G401.6 (cell line): ENCODE measurements around the gene ERICH6B.

Experiments
- FAIRE-seq: peaks from 2 replicates; lab custom pipeline; 2012; peaks lifted over from hg19 to GRCh38; lab: Jason Lieb, UNC

ERICH6B gene

GRCh38 chr13:45542391-45542790 is 73.1 kb downstream of the ERICH6B start:
- FAIRE-seq, result no peak

- no peak for FAIRE-seq
Observed at GRCh38 chr13:45541806-45542205, 73.7 kb downstream of the ERICH6B start.

DNA sequence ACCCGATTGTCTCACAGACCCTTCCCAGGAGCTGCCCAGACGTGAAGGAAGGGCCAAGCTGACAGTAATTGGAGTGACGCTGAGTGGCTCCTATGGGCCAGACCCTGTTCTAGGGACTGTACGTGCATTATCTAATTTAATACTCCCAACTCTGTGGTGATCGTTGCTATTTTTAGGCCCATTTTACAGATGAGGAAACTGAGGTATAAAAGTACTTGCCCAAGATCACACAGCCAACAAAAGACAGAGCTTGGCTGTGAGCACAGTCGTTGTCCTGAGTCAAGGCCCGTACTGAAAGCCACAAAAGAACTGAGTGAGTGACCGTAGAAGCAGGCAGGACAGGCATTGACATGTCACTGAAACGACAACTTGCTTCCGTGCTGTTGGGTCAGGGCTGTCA is 74.7 kb downstream of the ERICH6B start:
- FAIRE-seq, result no peak

DNA sequence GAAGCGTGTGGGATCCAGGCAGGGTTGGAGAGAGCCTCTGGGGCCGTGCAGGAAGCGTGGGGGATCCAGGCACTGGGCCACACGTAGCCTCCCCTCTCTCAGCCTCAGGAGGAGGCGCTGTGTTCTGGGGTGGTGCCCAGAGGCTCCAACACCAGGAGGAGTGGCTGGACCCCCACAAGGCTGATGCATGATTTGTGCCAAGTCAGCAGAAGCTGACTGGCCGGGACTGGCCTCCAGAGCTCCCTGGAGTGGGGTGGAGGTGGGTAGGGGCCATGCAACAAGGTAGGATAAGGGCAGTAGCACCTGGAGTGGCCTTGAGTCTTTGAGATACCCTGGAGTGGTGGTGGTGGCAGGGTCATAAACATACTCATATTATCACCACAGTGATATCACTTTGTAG is 75.3 kb downstream of the ERICH6B start:
- FAIRE-seq, result no peak

- no peak for FAIRE-seq
Observed at GRCh38 chr13:45538382-45538781, 77.2 kb downstream of the ERICH6B start.

DNA sequence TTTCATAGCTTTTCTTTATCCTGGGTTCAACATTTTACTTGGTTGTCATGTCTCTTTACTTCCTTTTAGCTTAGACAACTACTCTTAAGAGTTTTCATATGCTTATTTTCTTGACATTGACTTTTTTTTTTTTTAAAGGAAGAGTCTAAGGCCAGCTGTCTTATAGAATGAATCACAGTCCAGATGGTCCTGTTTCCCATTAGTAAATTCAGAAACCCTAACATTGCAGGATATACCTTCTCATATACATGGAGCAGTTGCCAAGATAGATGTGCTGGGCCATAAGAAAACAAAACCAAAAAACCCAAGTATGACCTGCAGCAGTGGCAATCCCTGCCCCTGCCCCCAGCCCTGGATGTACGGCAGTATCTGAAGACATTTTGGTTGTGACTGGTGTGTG is 78.0 kb downstream of the ERICH6B start:
- no peak for FAIRE-seq

- peak; percentile 13 for FAIRE-seq
Observed at GRCh38 chr13:45536224-45536623, 79.3 kb downstream of the ERICH6B start.

DNA sequence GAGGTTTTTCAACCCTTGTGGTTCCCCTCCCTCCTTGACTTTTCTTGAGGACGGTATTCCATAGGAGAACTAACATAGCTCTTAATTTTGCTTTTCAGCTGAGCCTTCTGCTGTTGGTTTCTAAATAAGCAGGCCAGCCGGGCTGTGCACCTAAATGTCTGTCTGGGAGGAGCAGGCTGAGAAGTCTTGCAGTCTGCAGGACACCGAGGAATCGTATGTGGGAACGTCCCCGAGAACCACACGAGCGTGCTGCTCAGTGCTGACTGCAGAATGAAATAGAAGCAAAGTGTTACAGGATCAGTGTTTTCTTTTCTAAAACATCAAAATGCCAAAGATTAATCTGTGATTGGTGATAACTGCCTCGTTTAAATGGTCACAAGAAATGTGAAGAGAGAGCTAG is 80.9 kb downstream of the ERICH6B start:
- no peak for FAIRE-seq

GRCh38 chr13:45529758-45530157 is 85.8 kb downstream of the ERICH6B start:
- no peak for FAIRE-seq

GRCh38 chr13:45527699-45528462 is 87.7 kb downstream of the ERICH6B start:
- no peak for FAIRE-seq

DNA sequence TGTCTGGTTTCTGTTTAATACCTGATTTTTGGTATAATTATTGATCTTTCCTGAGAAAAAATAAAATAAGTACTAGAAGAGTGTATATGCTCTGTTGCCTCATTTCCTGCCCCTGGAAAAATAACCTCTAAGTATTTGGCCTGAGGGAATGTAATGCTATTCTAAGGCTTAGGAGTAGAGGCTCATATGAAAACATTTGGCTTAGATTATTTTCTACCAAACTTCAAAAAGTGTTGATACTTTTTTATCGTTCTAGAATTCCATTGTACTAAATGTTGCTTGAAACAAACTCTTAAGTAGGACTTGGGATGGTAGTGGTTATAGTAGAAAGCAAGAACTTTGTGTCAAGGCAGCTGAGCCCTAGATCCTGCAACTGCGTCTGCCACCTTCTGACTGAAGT is 93.0 kb downstream of the ERICH6B start:
- FAIRE-seq, result no peak

- FAIRE-seq, result no peak
Observed at GRCh38 chr13:45521297-45521696, 94.2 kb downstream of the ERICH6B start.

GRCh38 chr13:45519493-45519892 is 96.0 kb downstream of the ERICH6B start:
- FAIRE-seq, result no peak

DNA sequence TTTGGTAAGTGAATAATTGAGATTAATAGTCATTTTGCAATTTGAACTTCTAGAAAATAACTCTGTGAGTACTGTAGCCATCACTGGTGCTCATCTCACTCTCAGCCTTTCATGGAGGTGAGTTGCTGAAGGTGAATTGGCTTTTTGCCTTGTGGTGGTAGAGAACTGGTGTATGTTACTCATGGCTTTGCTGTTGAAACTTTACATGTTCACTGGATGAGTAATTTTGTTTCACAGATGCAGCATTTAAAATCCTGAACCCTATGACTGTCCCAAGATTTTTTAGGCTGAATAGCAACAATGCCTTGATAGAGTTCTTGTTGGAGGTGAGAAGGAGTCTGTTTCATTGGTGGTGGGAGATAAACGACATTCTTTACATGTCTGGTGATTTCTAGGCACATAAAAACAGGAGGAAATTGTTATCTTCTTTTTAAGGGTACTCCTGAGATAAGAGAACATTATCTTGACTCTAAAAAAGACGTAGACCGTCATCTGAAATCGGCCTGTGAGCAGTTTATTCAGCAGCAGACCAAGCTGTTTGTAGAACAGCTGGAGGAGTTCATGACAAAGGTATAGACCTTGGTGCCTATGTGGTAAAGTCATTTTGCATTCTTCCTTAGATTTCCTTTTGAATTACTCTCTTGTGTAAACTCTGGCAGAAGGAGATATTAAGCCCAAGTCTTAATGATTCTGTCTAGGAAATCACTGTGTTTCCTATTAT is 96.9 kb downstream of the ERICH6B start:
- no peak for FAIRE-seq

GRCh38 chr13:45516757-45517156 is 98.8 kb downstream of the ERICH6B start:
- FAIRE-seq, result peak; percentile 27

DNA sequence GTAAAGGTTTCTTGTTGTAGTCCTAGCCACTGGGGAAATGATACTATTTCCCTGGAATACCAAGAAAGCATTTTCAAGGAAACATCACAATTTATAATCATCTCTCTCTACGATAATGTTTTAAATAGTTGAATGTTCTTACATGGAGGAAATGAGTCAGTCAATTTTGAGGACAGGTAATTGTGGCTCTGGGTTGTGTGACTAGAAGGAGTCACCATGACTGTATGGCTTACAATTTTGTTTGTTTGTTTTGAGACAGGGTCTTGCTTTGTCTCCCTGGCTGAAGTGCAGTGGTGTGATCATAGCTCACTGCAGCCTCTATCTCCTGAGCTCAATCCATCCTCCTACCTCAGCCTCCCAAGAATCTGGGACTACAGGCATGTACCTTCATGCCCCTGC is 103.4 kb downstream of the ERICH6B start:
- FAIRE-seq, result no peak

DNA sequence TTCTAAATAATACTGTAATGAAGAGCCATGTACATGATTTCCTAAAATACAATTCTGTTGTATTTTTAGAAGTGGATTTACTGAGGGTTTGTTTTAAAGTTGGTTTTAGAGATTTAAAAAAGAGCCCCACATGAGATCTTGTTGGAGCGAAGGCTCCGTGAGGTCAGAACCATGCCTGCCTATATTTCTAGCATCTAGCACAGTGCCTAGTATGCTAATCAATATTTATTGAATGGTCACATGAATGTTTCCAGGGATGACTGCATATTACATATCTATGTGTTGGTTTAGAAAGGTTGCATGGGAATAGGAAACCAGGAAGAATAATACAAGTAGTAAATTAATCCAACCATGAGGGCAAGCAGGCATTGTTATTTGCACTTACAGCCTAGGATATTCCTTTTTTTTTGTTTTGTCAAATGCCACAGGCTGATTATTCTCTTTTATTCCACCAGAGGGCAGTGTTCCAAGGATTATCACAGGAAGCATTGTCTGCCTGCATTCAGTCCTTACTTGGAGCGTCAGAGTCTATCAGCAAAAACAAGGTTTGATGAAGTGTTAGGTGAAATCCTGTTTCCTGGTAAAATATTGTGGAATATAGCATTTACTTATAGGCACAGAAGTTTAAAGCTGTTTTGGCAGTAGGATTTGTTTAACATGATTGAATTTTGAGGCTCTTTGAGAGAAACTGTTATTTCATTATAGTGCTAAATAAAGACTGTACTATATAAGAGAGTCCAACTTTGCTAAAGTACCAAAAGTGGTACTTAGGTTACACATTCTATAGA is 104.0 kb downstream of the ERICH6B start:
- peak; percentile 97 for FAIRE-seq

GRCh38 chr13:45510672-45511071 is 104.9 kb downstream of the ERICH6B start:
- FAIRE-seq, result no peak

GRCh38 chr13:45508776-45509175 is 106.8 kb downstream of the ERICH6B start:
- no peak for FAIRE-seq

DNA sequence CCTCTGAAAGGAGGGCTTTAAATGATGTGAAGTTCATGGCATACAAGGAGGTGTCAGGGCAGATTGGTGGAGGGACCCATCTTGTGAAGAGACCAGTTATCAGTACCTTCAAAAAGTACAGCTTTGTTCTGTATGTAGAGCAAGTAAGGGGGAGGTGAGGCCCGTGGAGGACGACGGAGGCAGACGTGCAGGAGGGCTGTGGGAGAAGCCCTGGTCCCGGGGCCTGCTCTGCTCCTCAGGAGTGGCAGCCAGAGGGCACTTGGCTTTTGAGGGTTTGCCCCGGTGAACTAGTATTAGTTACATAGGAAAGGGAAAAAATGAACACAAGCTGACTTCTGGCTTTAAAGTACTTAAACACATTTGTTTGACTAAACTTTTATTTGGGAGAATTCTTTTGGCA is 108.7 kb downstream of the ERICH6B start:
- no peak for FAIRE-seq

DNA sequence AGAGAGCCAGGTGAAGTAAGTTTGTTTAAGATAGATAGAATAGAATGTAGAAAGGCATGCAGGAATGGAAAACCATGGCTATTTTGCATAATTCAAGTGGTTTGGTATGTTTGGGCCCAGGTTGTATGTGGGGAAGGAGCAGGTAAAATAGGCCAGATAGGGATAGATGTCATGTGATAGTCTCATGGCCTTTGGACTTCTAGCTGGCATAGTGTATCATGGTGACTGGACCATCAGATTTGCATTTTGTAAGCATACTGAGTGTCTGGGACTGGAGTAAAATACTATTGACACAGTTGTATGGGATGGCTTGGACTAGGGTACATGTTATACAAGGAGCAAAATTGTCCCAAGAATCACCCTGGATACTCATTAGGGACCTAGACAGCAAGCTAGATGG is 111.9 kb downstream of the ERICH6B start:
- FAIRE-seq, result no peak

DNA sequence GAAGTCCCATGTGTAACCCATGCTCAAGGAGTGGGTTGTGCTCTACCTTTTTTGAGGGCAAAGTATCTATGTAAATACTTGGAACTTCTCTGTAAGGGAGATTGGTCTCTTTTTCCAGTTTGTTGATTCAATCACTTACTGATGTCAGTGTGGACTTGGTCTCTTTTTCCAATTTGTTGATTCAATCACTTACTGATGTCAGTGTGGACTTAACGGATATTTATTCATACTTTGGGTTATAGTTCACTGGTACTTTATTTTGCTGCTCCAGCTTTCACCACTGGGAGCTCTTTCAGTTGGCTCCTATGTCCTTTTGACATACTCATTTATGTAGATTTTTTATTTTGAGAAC is 114.4 kb downstream of the ERICH6B start:
- no peak for FAIRE-seq

GRCh38 chr13:45500492-45501174 is 114.9 kb downstream of the ERICH6B start:
- no peak for FAIRE-seq
